H9 (cell line): Measurements from ENCODE around the gene ISCU. TPM values are rescaled to one million over a fixed set of nuclear protein-coding genes. Genes with fewer than 3 reads are reported as not detected.
A peak's percentile ranks its signal among the peaks of the same experiment; 100 is the strongest.

Experiments
- DNase-seq: peaks from one replicate; pipeline ENCODE4 v3.0.0-alpha.2; 2017
- H2AFZ ChIP-seq: one replicate; pipeline ENCODE4 v1.6.1; 2013; ENCODE audit warnings: mild to moderate bottlenecking, low read length, control low read depth, moderate library complexity
- H2AK5ac ChIP-seq: 2 replicates; pipeline ENCODE4 v1.6.1; 2013; ENCODE audit warnings: low read length, control low read depth, mixed read lengths; ENCODE audit not compliant: insufficient read length
- H2BK120ac ChIP-seq: one replicate; pipeline ENCODE4 v1.6.1; 2013; ENCODE audit warnings: low read depth, mild to moderate bottlenecking, low read length, control low read depth, inconsistent platforms; ENCODE audit not compliant: poor library complexity, severe bottlenecking
- H2BK12ac ChIP-seq: 2 replicates; pipeline ENCODE4 v1.6.1; 2013; ENCODE audit warnings: low read length, control low read depth, mixed read lengths, low read depth; ENCODE audit not compliant: insufficient read length
- H2BK15ac ChIP-seq: 2 replicates; pipeline ENCODE4 v1.6.1; 2013; ENCODE audit warnings: low read depth, low read length, control low read depth
- H2BK20ac ChIP-seq: one replicate; pipeline ENCODE4 v1.6.1; 2013; ENCODE audit warnings: low read depth, mild to moderate bottlenecking, low read length, control low read depth, inconsistent platforms; ENCODE audit not compliant: poor library complexity, severe bottlenecking
- H2BK5ac ChIP-seq: 2 replicates; pipeline ENCODE4 v1.6.1; 2013; ENCODE audit warnings: low read length, control low read depth, mixed read lengths; ENCODE audit not compliant: insufficient read length
- H3K14ac ChIP-seq: 2 replicates; pipeline ENCODE4 v1.6.1; 2013; ENCODE audit warnings: low read length, control low read depth; ENCODE audit not compliant: insufficient read depth
- H3K18ac ChIP-seq: 2 replicates; pipeline ENCODE4 v1.6.1; 2013; ENCODE audit warnings: low read depth, mild to moderate bottlenecking, mixed read lengths, low read length, control low read depth; ENCODE audit not compliant: insufficient read length
- H3K23ac ChIP-seq: 2 replicates; pipeline ENCODE4 v1.6.1; 2013; ENCODE audit warnings: low read length, control low read depth, mixed read lengths, low read depth; ENCODE audit not compliant: insufficient read length
- H3K23me2 ChIP-seq: 2 replicates; pipeline ENCODE4 v1.6.1; 2013; ENCODE audit warnings: low read depth, mild to moderate bottlenecking, mixed read lengths, low read length, control low read depth; ENCODE audit not compliant: insufficient read length, poor library complexity, severe bottlenecking
- H3K27ac ChIP-seq: 2 replicates; pipeline ENCODE4 v1.5.1; 2013; ENCODE audit warnings: low read length, control low read depth, mixed read lengths, low read depth; ENCODE audit not compliant: insufficient read length
- H3K27me3 ChIP-seq: 2 replicates; pipeline ENCODE4 v1.6.1; 2013; ENCODE audit warnings: low read length, control low read depth, inconsistent platforms; ENCODE audit not compliant: insufficient read depth
- H3K4ac ChIP-seq: 2 replicates; pipeline ENCODE4 v1.6.1; 2013; ENCODE audit warnings: low read depth, mild to moderate bottlenecking, control low read depth, inconsistent platforms, low read length, moderate library complexity
- H3K4me1 ChIP-seq: 2 replicates; pipeline ENCODE4 v1.6.1; 2013; ENCODE audit warnings: low read length, control low read depth, inconsistent platforms; ENCODE audit not compliant: insufficient read depth
- H3K4me2 ChIP-seq: 2 replicates; pipeline ENCODE4 v1.6.1; 2013; ENCODE audit warnings: low read length, control low read depth, mixed read lengths; ENCODE audit not compliant: insufficient read length, insufficient read depth
- H3K56ac ChIP-seq: 2 replicates; pipeline ENCODE4 v1.6.1; 2013; ENCODE audit warnings: low read depth, mild to moderate bottlenecking, mixed read lengths, low read length, control low read depth; ENCODE audit not compliant: insufficient read length
- H3K79me1 ChIP-seq: 2 replicates; pipeline ENCODE4 v1.6.1; 2013; ENCODE audit warnings: low read depth, mild to moderate bottlenecking, moderate library complexity, low read length, control low read depth, inconsistent platforms; ENCODE audit not compliant: insufficient read depth, poor library complexity, severe bottlenecking
- H3K79me2 ChIP-seq: 2 replicates; pipeline ENCODE4 v1.6.1; 2013; ENCODE audit warnings: low read length, control low read depth, inconsistent platforms; ENCODE audit not compliant: insufficient read depth
- H3K9ac ChIP-seq: 2 replicates; pipeline ENCODE4 v1.6.1; 2013; ENCODE audit warnings: low read length, control low read depth, mixed read lengths; ENCODE audit not compliant: insufficient read length; ENCODE audit errors: extremely low read depth
- H3K9me3 ChIP-seq: one replicate; pipeline ENCODE4 v1.6.1; 2013; ENCODE audit warnings: low read depth, low read length, inconsistent platforms; ENCODE audit not compliant: control insufficient read depth
- H3T11ph ChIP-seq: one replicate; pipeline ENCODE4 v1.6.1; 2013; ENCODE audit warnings: mild to moderate bottlenecking, low read length, control low read depth, inconsistent platforms
- H4K20me1 ChIP-seq: one replicate; pipeline ENCODE4 v1.6.1; 2013; ENCODE audit not compliant: control insufficient read depth, insufficient read length, insufficient read depth
- H4K5ac ChIP-seq: 2 replicates; pipeline ENCODE4 v1.6.1; 2013; ENCODE audit warnings: low read depth, mild to moderate bottlenecking, mixed read lengths, low read length, control low read depth; ENCODE audit not compliant: insufficient read length
- H4K8ac ChIP-seq: replicated peaks from 2 replicates; pipeline ENCODE4 v1.6.1; 2013; ENCODE audit warnings: low read length, control low read depth, mixed read lengths, low read depth; ENCODE audit not compliant: insufficient read length
- H4K91ac ChIP-seq: 2 replicates; pipeline ENCODE4 v1.6.1; 2013; ENCODE audit warnings: low read depth, mild to moderate bottlenecking, moderate library complexity, mixed read lengths, low read length, control low read depth; ENCODE audit not compliant: insufficient read length
- H3K27ac Mint-ChIP-seq, 3 experiments: 2 replicates in 2 of 3; 3 replicates in 1 of 3; pipeline ENCODE4 v1.8.0; 2020 to 2021; ENCODE audit warnings: mixed read lengths in 3 of 3, mild to moderate bottlenecking in 1 of 3, moderate library complexity in 1 of 3
- H3K27me3 Mint-ChIP-seq: 2 replicates; pipeline ENCODE4 v1.8.0; 2021; ENCODE audit warnings: low read depth, mild to moderate bottlenecking, moderate library complexity, mixed read lengths
- H3K36me3 Mint-ChIP-seq, 3 experiments: 2 replicates in 2 of 3; 3 replicates in 1 of 3; pipeline ENCODE4 v1.8.0; 2020 to 2021; ENCODE audit warnings: low read depth in 3 of 3, mixed read lengths in 3 of 3; ENCODE audit not compliant: insufficient read depth in 1 of 3
- H3K4me1 Mint-ChIP-seq, 2 experiments: 2 replicates each; pipeline ENCODE4 v1.8.0; 2020; ENCODE audit warnings: mixed read lengths in 2 of 2
- H3K4me3 Mint-ChIP-seq, 2 experiments: 2 replicates in 1 of 2; 3 replicates in 1 of 2; pipeline ENCODE4 v1.8.0; 2020 to 2021; ENCODE audit warnings: mild to moderate bottlenecking in 2 of 2, mixed read lengths in 2 of 2, moderate library complexity in 1 of 2
- H3K9me3 Mint-ChIP-seq, 2 experiments: 2 replicates in 1 of 2; 3 replicates in 1 of 2; pipeline ENCODE4 v1.8.0; 2020; ENCODE audit warnings: mild to moderate bottlenecking in 2 of 2, mixed read lengths in 2 of 2, moderate library complexity in 1 of 2
- CTCF ChIP-seq: fragments of 200-600 bp; sonication (generic); conservative IDR thresholded peaks from 3 replicates; pipeline ENCODE4 v1.8.0; 2021; ENCODE audit warnings: antibody characterized with exemption, mild to moderate bottlenecking
- WGBS: extraction: QIAGEN DNeasy Blood & Tissue Kit; methylation state at CpG from one replicate; pipeline ENCODE4 v1.1.7; 2013; ENCODE audit warnings: missing lambda C conversion rate, low lambda C conversion rate, mixed read lengths; ENCODE audit not compliant: insufficient read length; ENCODE audit errors: extremely low coverage; 5-methylcytosine and 5-hydroxymethylcytosine counted together
- total RNA-seq: library from RNA; stranded (reverse); gene quantifications from 2 replicates; pipeline ENCODE4 v1.2.1, GENCODE V29; 2021

Gene ISCU
- total RNA-seq, 1 experiment from 2014 or later, result 64.9 TPM

GRCh38 chr12:108610336-108610815 lies 48.0 kb downstream of the ISCU start:
- no peak overlapping the region for H4K91ac ChIP-seq
- no CpG with 5 or more reads among the region's 8 CpGs for WGBS
- no peak overlapping the region for H2AFZ ChIP-seq
- no peaks in the 10 kb centered on the region for H4K20me1 ChIP-seq
- Mint-ChIP-seq H3K27ac (peak overlapping the region in 1 of 3 experiments; percentile 70; a peak in 2 of 7 replicates), H3K27me3 (peaks cover 1% of the 10 kb centered on the region; the same call in 1 of the 2 replicates), H3K36me3 (no peaks in the 10 kb centered on the region), H3K9me3 (no peaks in the 10 kb centered on the region; a peak in 1 of 5 replicates), H3K4me1 (peaks cover 17 to 33% of the 10 kb centered on the region in 2 experiments), H3K4me3 (no peak overlapping the region)
- H2BK5ac ChIP-seq, result no peak overlapping the region
- no peak overlapping the region for H3K18ac ChIP-seq
- H3K4ac ChIP-seq, result no peak overlapping the region
- no peak for TF ChIP-seq CTCF
- no peaks in the 10 kb centered on the region for H3K9me3 ChIP-seq
- H2BK20ac ChIP-seq, result no peak overlapping the region
- H3K4me2 ChIP-seq, result no peak overlapping the region
- no peak overlapping the region for H2AK5ac ChIP-seq
- no peak overlapping the region for H2BK12ac ChIP-seq
- H3K27ac ChIP-seq, result no peak overlapping the region
- no peak overlapping the region for H3T11ph ChIP-seq
- H3K27me3 ChIP-seq, result no peaks in the 10 kb centered on the region
- no peaks in the 10 kb centered on the region for H3K4me1 ChIP-seq
- no peak overlapping the region for H4K5ac ChIP-seq
- H4K8ac ChIP-seq, result no peak overlapping the region
- H3K79me1 ChIP-seq, result no peaks in the 10 kb centered on the region
- no peak for DNase-seq
- H3K23me2 ChIP-seq, result no peaks in the 10 kb centered on the region
- H3K14ac ChIP-seq, result no peak overlapping the region
- H3K56ac ChIP-seq, result no peak overlapping the region
- no peak overlapping the region for H3K23ac ChIP-seq
- H3K79me2 ChIP-seq, result no peaks in the 10 kb centered on the region
- H2BK15ac ChIP-seq, result no peak overlapping the region
- no peak overlapping the region for H3K9ac ChIP-seq
- H2BK120ac ChIP-seq, result no peak overlapping the region
